Trophoblast cell (in vitro differentiated cells and primary cell): ENCODE measurements around the gene PDIK1L.
A peak's percentile ranks its signal among the peaks of the same experiment; 100 is the strongest.

Source experiments
- DNase-seq, 2 donors: peaks; one replicate each; pipeline ENCODE4 v3.0.0-alpha.2; 2016
- H2AFZ ChIP-seq: 2 replicates; pipeline ENCODE4 v1.6.1; 2013; ENCODE audit warnings: low read length, moderate library complexity, mild to moderate bottlenecking; ENCODE audit not compliant: insufficient read depth, poor library complexity
- H2AK5ac ChIP-seq: 2 replicates; pipeline ENCODE4 v1.6.1; 2013; ENCODE audit warnings: mild to moderate bottlenecking, low read length
- H2BK120ac ChIP-seq: 2 replicates; pipeline ENCODE4 v1.6.1; 2013; ENCODE audit warnings: low read length, mild to moderate bottlenecking, moderate library complexity; ENCODE audit not compliant: insufficient read depth, poor library complexity
- H2BK12ac ChIP-seq: 2 replicates; pipeline ENCODE4 v1.6.1; 2013; ENCODE audit warnings: mild to moderate bottlenecking, low read length, moderate library complexity
- H2BK5ac ChIP-seq: 2 replicates; pipeline ENCODE4 v1.6.1; 2013; ENCODE audit warnings: low read length, low read depth, moderate library complexity, mild to moderate bottlenecking; ENCODE audit not compliant: poor library complexity
- H3K14ac ChIP-seq: 2 replicates; pipeline ENCODE4 v1.6.1; 2013; ENCODE audit warnings: mild to moderate bottlenecking, low read length
- H3K18ac ChIP-seq: 2 replicates; pipeline ENCODE4 v1.6.1; 2013; ENCODE audit warnings: mild to moderate bottlenecking, low read length
- H3K23ac ChIP-seq: 2 replicates; pipeline ENCODE4 v1.6.1; 2013; ENCODE audit warnings: low read length
- H3K27ac ChIP-seq: 2 replicates; pipeline ENCODE4 v1.5.1; 2013; ENCODE audit warnings: low read depth, mild to moderate bottlenecking, inconsistent platforms, low read length, moderate library complexity
- H3K27me3 ChIP-seq: 2 replicates; pipeline ENCODE4 v1.6.1; 2013; ENCODE audit warnings: inconsistent platforms, mild to moderate bottlenecking, low read length, moderate library complexity; ENCODE audit not compliant: insufficient read depth
- H3K36me3 ChIP-seq, 2 experiments: 1 replicate in 1 of 2; 2 replicates in 1 of 2; pipeline ENCODE4 v1.6.1; 2013; ENCODE audit warnings: low read length in 2 of 2, mild to moderate bottlenecking in 2 of 2, moderate library complexity in 1 of 2; ENCODE audit not compliant: insufficient read depth in 2 of 2, control insufficient read depth in 1 of 2
- H3K4ac ChIP-seq: 2 replicates; pipeline ENCODE4 v1.6.1; 2013; ENCODE audit warnings: low read depth, mild to moderate bottlenecking, low read length, moderate library complexity
- H3K4me1 ChIP-seq, 2 experiments: 1 replicate in 1 of 2; 2 replicates in 1 of 2; pipeline ENCODE4 v1.6.1; 2013; ENCODE audit warnings: low read length in 2 of 2, mild to moderate bottlenecking in 2 of 2, moderate library complexity in 1 of 2; ENCODE audit not compliant: insufficient read depth in 2 of 2, control insufficient read depth in 1 of 2
- H3K4me2 ChIP-seq: 2 replicates; pipeline ENCODE4 v1.6.1; 2013; ENCODE audit warnings: inconsistent platforms, mild to moderate bottlenecking, low read length, moderate library complexity
- H3K4me3 ChIP-seq: 2 replicates; pipeline ENCODE4 v1.5.1; 2013; ENCODE audit warnings: mild to moderate bottlenecking, low read depth, low read length, inconsistent platforms
- H3K79me1 ChIP-seq: one replicate; pipeline ENCODE4 v1.6.1; 2013; ENCODE audit warnings: low read length
- H3K79me2 ChIP-seq: 2 replicates; pipeline ENCODE4 v1.6.1; 2013; ENCODE audit warnings: low read length, mild to moderate bottlenecking; ENCODE audit not compliant: control insufficient read depth, insufficient read depth, poor library complexity
- H3K9ac ChIP-seq: 2 replicates; pipeline ENCODE4 v1.6.1; 2013; ENCODE audit warnings: mild to moderate bottlenecking, low read length
- H3K9me3 ChIP-seq: 2 replicates; pipeline ENCODE4 v1.6.1; 2013; ENCODE audit warnings: low read depth, mild to moderate bottlenecking, control low read depth, inconsistent platforms, low read length; ENCODE audit not compliant: insufficient read depth
- H4K12ac ChIP-seq: 2 replicates; pipeline ENCODE4 v1.6.1; 2013; ENCODE audit warnings: low read depth, mild to moderate bottlenecking, low read length, moderate library complexity
- H4K8ac ChIP-seq: 2 replicates; pipeline ENCODE4 v1.6.1; 2013; ENCODE audit warnings: low read depth, mild to moderate bottlenecking, low read length, moderate library complexity
- H4K91ac ChIP-seq: one replicate; pipeline ENCODE4 v1.6.1; 2013; ENCODE audit warnings: low read depth, mild to moderate bottlenecking, low read length, moderate library complexity
- WGBS: extraction: QIAGEN DNeasy Blood & Tissue Kit; methylation state at CpG from one replicate; pipeline ENCODE4 v1.1.7; 2013; ENCODE audit warnings: missing lambda C conversion rate; ENCODE audit not compliant: insufficient read length, insufficient coverage; ENCODE audit errors: extremely low coverage; 5-methylcytosine and 5-hydroxymethylcytosine counted together

PDIK1L gene

DNA sequence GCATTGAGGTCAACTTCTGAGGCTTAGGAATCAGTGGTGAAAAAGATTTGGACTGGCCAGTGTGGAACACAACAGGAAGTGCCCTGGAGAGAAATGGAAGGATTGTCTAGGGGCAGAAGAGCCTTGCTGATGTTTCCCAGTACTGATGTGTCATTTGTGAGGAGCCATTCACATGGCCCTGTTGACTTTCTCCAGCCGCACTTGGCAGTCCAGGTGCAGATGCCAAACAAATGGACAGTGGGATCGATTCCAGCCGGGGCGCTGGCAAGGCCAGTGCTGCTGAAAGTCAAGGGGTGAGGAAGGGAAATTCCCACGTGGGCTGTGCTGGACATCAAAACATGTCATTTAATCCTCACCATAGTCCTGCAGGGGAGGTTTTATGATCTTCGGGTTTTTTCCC, 39.3 kb upstream of the PDIK1L start:
- H2BK120ac ChIP-seq: no peak overlapping the region
- no peaks in the 10 kb centered on the region for H3K27me3 ChIP-seq
- H4K12ac ChIP-seq: no peak overlapping the region
- H3K23ac ChIP-seq: no peak overlapping the region
- H3K9me3 ChIP-seq: peaks cover 1% of the 10 kb centered on the region
- no peaks in the 10 kb centered on the region for H3K36me3 ChIP-seq
- no peak overlapping the region for H3K4ac ChIP-seq
- H3K4me2 ChIP-seq: no peak overlapping the region
- no peak overlapping the region for H3K14ac ChIP-seq
- no peaks in the 10 kb centered on the region for H3K79me2 ChIP-seq
- no peak overlapping the region for H4K8ac ChIP-seq
- peaks cover 3% of the 10 kb centered on the region in 2 experiments for H3K4me1 ChIP-seq
- no peak overlapping the region for H3K27ac ChIP-seq
- no CpG with 5 or more reads among the region's 6 CpGs for WGBS
- no peak for DNase-seq
- no peak overlapping the region for H2BK5ac ChIP-seq
- H3K18ac ChIP-seq: no peak overlapping the region
- no peak overlapping the region for H3K9ac ChIP-seq
- H3K79me1 ChIP-seq: no peaks in the 10 kb centered on the region
- no peak overlapping the region for H3K4me3 ChIP-seq
- no peak overlapping the region for H2AFZ ChIP-seq
- no peak overlapping the region for H4K91ac ChIP-seq
- H2BK12ac ChIP-seq: no peak overlapping the region
- no peak overlapping the region for H2AK5ac ChIP-seq

DNA sequence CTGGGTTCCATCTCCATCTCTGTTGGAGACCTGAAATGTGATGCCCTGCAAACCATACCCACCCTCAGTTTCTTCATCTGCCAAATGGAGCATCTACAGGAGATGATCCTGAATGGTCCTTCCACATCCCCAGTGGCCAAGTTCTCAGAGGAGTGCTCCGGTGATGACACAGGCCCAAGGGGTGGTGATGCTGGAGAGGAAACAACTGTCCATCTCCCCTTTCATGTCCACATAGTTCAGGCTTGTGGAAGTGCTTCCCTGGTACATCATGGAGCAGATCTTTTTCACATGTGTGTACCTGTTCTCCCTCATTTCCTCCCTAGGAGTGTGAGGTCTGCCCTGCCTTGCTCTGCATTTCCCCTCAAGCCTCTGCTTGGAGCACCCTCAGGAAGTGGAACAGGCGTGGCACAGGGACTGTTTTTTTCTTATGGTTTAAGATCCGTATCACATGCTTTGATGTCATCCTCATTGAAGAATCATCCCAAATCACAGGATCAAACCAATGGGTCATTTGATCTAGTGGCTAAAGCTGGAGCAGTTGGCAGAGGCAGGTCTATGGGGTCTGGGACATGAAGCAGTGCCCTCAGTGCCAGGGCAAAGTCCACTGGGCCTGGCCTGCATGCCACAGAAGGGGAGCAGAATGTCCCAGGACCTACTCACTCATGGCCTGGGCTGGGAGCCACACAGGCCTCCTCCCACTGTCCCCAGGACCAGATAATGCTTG, 36.0 kb upstream of the PDIK1L start:
- Histone ChIP-seq H3K14ac (no peak overlapping the region), H3K27ac (no peak overlapping the region), H2BK12ac (no peak overlapping the region), H4K12ac (no peak overlapping the region), H3K4ac (no peak overlapping the region), H4K91ac (no peak overlapping the region), H3K18ac (no peak overlapping the region), H3K23ac (no peak overlapping the region), H2AK5ac (no peak overlapping the region), H3K4me1 (peaks cover 10 to 12% of the 10 kb centered on the region in 2 experiments), H3K9me3 (peaks cover 1% of the 10 kb centered on the region), H3K4me2 (no peak overlapping the region), H3K27me3 (no peaks in the 10 kb centered on the region), H3K79me1 (peaks cover 4% of the 10 kb centered on the region), H2BK5ac (no peak overlapping the region), H3K36me3 (no peaks in the 10 kb centered on the region), H4K8ac (no peak overlapping the region), H3K79me2 (no peaks in the 10 kb centered on the region), H2AFZ (no peak overlapping the region), H3K9ac (no peak overlapping the region), H2BK120ac (no peak overlapping the region), H3K4me3 (no peak overlapping the region)
- no CpG with 5 or more reads among the region's 3 CpGs for WGBS
- no peak for DNase-seq

DNA sequence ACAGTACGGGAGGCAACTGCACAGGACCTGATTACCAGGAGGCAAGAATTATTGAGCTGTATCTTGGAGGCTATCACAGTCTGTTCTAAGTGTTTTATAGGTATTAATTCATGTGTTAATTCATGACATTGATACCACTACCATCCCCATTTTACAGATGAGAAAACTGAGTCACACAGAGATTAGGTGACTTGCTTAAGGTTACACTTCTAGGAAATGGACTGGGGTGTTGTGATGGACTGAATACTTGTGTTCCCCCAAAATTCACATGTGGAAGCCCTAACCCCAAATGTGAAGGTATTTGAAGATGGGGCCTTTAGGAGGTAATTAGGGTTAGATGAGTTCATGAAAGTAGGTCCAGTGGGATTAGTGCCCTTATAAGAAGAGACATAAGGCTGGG, 34.1 kb upstream of the PDIK1L start:
- Histone ChIP-seq H3K18ac (no peak overlapping the region), H3K27ac (no peak overlapping the region), H4K91ac (no peak overlapping the region), H2AFZ (no peak overlapping the region), H3K4ac (no peak overlapping the region), H3K4me1 (peaks cover 7 to 12% of the 10 kb centered on the region in 2 experiments), H3K27me3 (no peaks in the 10 kb centered on the region), H4K12ac (no peak overlapping the region), H3K9me3 (peaks cover 1% of the 10 kb centered on the region), H3K4me2 (no peak overlapping the region), H3K9ac (no peak overlapping the region), H2AK5ac (no peak overlapping the region), H3K79me2 (no peaks in the 10 kb centered on the region), H3K36me3 (no peaks in the 10 kb centered on the region), H2BK120ac (no peak overlapping the region), H4K8ac (no peak overlapping the region), H3K23ac (no peak overlapping the region), H3K14ac (no peak overlapping the region), H2BK12ac (no peak overlapping the region), H2BK5ac (no peak overlapping the region), H3K4me3 (no peak overlapping the region), H3K79me1 (peaks cover 4% of the 10 kb centered on the region)
- no peak for DNase-seq
- no CpG with 5 or more reads among the region's 1 CpG for WGBS

DNA sequence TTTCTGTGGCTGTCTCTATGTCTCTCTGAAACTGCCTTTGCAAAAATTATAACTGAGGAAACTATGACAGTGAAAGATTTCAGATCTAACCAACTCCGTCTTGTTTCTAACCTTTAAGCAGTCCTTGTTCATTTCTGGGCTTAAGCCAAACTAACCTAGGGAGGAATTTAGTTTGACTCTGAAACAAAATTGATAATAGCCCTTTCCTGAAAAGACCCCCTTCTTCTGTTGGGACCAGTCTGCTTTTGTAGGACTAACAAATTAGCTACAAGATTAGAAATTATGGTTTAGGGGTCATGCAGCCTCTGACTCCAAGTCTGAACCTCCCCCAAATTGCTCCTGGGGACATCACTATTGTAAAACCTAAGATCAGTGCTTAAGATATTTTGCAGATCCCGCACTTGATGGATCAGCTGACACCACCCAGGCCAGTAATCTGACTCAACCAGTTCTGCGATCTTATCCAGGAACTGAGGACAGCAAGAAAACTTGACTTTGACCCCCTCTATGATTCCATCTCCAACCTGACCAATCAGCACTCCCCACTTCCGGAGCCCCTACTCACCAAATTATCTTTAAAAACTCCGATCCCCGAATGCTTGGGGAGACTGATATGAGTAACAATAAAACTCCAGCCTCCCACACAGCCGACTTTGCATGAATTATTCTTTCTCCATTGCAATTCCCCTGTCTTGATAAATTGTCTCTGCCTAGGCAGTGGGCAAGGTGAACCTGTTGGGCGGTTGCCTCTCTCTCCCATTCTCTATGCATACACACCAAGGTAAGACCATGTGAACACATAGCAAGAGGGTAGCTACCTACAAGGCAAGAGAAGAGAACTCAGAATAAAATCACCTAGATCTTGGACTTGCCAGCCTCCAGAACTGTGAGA, 33.1 kb upstream of the PDIK1L start:
- Histone ChIP-seq H4K91ac (peak overlapping the region; percentile 55), H3K36me3 (no peaks in the 10 kb centered on the region), H2AFZ (no peak overlapping the region), H2BK12ac (peak overlapping the region; percentile 84), H3K27ac (no peak overlapping the region), H2AK5ac (no peak overlapping the region), H3K4me1 (peaks cover 7 to 12% of the 10 kb centered on the region in 2 experiments), H3K4ac (no peak overlapping the region), H3K9me3 (peaks cover 1% of the 10 kb centered on the region), H3K27me3 (no peaks in the 10 kb centered on the region), H3K4me2 (peak overlapping the region; percentile 44), H2BK5ac (no peak overlapping the region), H3K4me3 (no peak overlapping the region), H3K18ac (no peak overlapping the region), H4K12ac (no peak overlapping the region), H3K9ac (no peak overlapping the region), H4K8ac (peak overlapping the region; percentile 17), H3K79me2 (no peaks in the 10 kb centered on the region), H2BK120ac (peak overlapping the region; percentile 50), H3K14ac (peak overlapping the region; percentile 53), H3K79me1 (peaks cover 4% of the 10 kb centered on the region), H3K23ac (no peak overlapping the region)
- no CpG with 5 or more reads among the region's 8 CpGs for WGBS
- peak; percentile 65 to 74 for DNase-seq
